ACC112 (cell line): Measurements from ENCODE around the gene CCDC13.

ENCODE experiments used
- H2AFZ ChIP-seq: fragments of 200-600 bp; sonication (generic); one replicate; pipeline ENCODE4 v1.6.0; 2017; ENCODE audit warnings: antibody characterized with exemption, low read length; ENCODE audit not compliant: unreplicated experiment
- H3K27ac ChIP-seq: fragments of 200-600 bp; sonication (generic); 2 replicates; pipeline ENCODE4 v1.5.1; 2014; ENCODE audit warnings: low read depth, mild to moderate bottlenecking, antibody characterized with exemption, low read length, moderate library complexity
- H3K27me3 ChIP-seq: fragments of 200-600 bp; sonication (generic); 2 replicates; pipeline ENCODE4 v1.6.1; 2014; ENCODE audit warnings: mild to moderate bottlenecking, antibody characterized with exemption, low read length, moderate library complexity, mixed read lengths; ENCODE audit not compliant: insufficient read depth
- H3K36me3 ChIP-seq: fragments of 200-600 bp; sonication (generic); 2 replicates; pipeline ENCODE4 v1.6.1; 2016; ENCODE audit warnings: mild to moderate bottlenecking, antibody characterized with exemption, low read length, moderate library complexity, mixed read lengths; ENCODE audit not compliant: insufficient read depth
- H3K4me1 ChIP-seq: fragments of 200-600 bp; sonication (generic); one replicate; pipeline ENCODE4 v1.6.1; 2016; ENCODE audit warnings: low read length, mixed read lengths; ENCODE audit not compliant: insufficient read depth, unreplicated experiment, control insufficient read depth
- H3K4me3 ChIP-seq: fragments of 200-600 bp; sonication (generic); 2 replicates; pipeline ENCODE4 v1.5.1; 2014; ENCODE audit warnings: mild to moderate bottlenecking, low read depth, low read length
- H3K79me2 ChIP-seq: fragments of 200-600 bp; sonication (generic); one replicate; pipeline ENCODE4 v1.6.0; 2016; ENCODE audit warnings: low read length; ENCODE audit not compliant: control insufficient read depth, unreplicated experiment, insufficient read depth

The CCDC13 gene

GRCh38 chr3:42733501-42734262 lies 39.4 kb downstream of the CCDC13 start:
- Histone ChIP-seq H3K27me3 (peaks cover 4% of the 10 kb centered on the region; the same call in 1 of the 2 replicates), H3K4me3 (no peak overlapping the region), H3K36me3 (no peaks in the 10 kb centered on the region), H3K4me1 (no peaks in the 10 kb centered on the region), H3K79me2 (no peaks in the 10 kb centered on the region), H2AFZ (no peak overlapping the region), H3K27ac (no peak overlapping the region)

GRCh38 chr3:42732829-42733459 lies 40.1 kb downstream of the CCDC13 start:
- H3K4me1 ChIP-seq: no peaks in the 10 kb centered on the region
- no peaks in the 10 kb centered on the region for H3K36me3 ChIP-seq
- H2AFZ ChIP-seq: no peak overlapping the region
- no peak overlapping the region for H3K4me3 ChIP-seq
- no peak overlapping the region for H3K27ac ChIP-seq
- H3K27me3 ChIP-seq: peaks cover 6% of the 10 kb centered on the region; the same call in 1 of the 2 replicates
- H3K79me2 ChIP-seq: no peaks in the 10 kb centered on the region

GRCh38 chr3:42732196-42732828 lies 40.7 kb downstream of the CCDC13 start:
- no peak overlapping the region for H2AFZ ChIP-seq
- H3K36me3 ChIP-seq: no peaks in the 10 kb centered on the region
- no peak overlapping the region for H3K27ac ChIP-seq
- H3K27me3 ChIP-seq: peaks cover 9% of the 10 kb centered on the region; the same call in 1 of the 2 replicates
- no peaks in the 10 kb centered on the region for H3K79me2 ChIP-seq
- no peaks in the 10 kb centered on the region for H3K4me1 ChIP-seq
- H3K4me3 ChIP-seq: no peak overlapping the region

DNA sequence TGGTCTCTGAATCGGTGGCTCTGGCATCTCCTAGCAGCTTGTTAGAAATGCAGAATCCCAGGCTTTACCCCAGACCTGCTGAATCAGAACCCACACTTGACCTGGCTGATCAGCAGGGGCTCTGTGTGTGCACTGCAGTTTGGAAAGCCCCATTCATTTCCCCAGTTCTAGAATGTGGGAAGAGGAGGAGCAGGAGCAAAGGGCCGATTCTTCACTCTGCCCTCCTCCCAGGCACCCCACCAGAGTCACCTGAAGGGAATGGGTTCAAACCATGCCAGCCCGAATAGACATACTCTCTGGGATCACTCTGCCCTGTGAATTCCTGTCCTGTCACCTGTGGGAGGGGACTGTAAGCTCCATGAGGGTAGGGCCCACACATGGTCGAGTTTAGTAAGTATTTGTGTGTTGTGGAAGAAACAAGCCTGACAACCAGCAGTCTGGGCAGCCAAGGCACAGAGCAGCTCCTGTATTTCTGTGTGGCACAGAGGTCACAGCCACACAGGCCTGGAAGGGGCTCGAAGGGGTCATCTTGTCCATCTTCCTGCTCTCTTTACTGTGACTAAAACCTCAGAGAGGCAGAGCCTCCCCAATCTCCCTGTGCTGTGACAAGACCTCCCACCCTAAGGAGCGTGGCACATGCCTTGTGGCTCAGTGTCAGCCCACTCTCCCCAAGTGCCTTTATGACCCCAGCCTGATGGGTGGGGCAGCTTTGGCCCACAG lies 41.4 kb downstream of the CCDC13 start:
- Histone ChIP-seq H3K4me1 (no peaks in the 10 kb centered on the region), H3K4me3 (no peak overlapping the region), H3K27me3 (peaks cover 10% of the 10 kb centered on the region; the same call in 1 of the 2 replicates), H2AFZ (no peak overlapping the region), H3K79me2 (no peaks in the 10 kb centered on the region), H3K36me3 (no peaks in the 10 kb centered on the region), H3K27ac (no peak overlapping the region)

DNA sequence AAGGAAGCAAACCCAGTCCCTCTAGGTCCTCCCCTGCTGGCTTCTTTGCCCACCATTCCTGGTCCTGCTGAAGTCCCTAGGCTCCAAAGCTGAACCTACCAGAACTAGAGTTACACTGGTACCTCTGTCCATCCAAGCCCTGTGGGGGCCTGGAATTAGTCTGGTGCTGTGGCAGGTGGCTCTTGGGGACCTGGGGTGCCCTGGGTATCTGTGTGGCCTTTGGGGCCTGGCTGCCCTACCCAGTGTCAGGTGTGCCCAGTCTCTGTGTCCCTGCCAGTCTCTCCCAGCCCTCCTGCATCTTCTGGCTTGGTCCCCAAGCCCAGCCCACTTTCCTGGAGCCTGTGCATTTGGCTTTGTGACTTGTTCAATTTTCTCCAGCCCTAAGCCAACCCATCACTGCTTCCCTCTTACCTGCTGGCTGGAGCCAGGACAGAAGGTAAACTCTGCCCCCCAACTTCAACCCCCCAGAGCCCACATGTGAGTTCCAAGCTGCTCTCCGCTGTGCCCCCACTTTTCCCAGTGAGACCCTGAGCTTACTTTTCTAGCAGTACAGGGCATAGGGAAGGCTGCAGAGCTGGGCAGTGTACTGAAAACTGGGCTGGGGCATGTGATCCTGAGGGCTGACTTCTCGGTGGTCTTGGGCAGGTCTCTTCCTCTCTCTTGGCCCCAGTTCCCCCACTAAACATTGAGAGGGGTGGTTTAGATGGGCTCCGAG lies 42.2 kb downstream of the CCDC13 start:
- H3K4me3 ChIP-seq: no peak overlapping the region
- no peaks in the 10 kb centered on the region for H3K79me2 ChIP-seq
- no peak overlapping the region for H2AFZ ChIP-seq
- H3K27ac ChIP-seq: no peak overlapping the region
- H3K27me3 ChIP-seq: peaks cover 10% of the 10 kb centered on the region; the same call in 1 of the 2 replicates
- no peaks in the 10 kb centered on the region for H3K4me1 ChIP-seq
- H3K36me3 ChIP-seq: no peaks in the 10 kb centered on the region

DNA sequence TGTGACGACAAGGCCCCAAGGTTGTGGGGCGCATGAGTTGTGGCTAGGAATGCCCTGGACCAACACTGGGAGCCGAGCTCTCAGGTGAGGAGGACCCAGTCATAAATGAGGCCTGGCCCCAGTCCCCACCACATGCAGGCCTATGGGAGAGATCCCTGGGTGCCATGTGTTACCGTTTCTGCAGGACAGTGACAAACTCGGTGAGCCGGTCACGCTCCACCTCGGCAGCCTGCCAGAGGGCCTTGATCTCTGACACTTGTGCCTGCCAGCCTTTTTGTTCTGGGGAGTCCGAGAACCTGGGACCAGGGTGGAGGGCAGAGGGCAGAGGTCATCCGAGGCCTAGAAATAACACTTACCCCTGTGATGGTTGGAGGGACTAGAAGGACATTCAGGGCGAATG lies 42.8 kb downstream of the CCDC13 start:
- Histone ChIP-seq H3K4me3 (no peak overlapping the region), H3K27me3 (peaks cover 10% of the 10 kb centered on the region; the same call in 1 of the 2 replicates), H3K79me2 (no peaks in the 10 kb centered on the region), H2AFZ (no peak overlapping the region), H3K4me1 (no peaks in the 10 kb centered on the region), H3K36me3 (no peaks in the 10 kb centered on the region), H3K27ac (no peak overlapping the region)

GRCh38 chr3:42729404-42730145 lies 43.5 kb downstream of the CCDC13 start:
- H3K79me2 ChIP-seq: no peaks in the 10 kb centered on the region
- no peak overlapping the region for H2AFZ ChIP-seq
- H3K27me3 ChIP-seq: peaks cover 10% of the 10 kb centered on the region; the same call in 1 of the 2 replicates
- no peaks in the 10 kb centered on the region for H3K36me3 ChIP-seq
- H3K27ac ChIP-seq: no peak overlapping the region
- H3K4me1 ChIP-seq: no peaks in the 10 kb centered on the region
- H3K4me3 ChIP-seq: no peak overlapping the region

DNA sequence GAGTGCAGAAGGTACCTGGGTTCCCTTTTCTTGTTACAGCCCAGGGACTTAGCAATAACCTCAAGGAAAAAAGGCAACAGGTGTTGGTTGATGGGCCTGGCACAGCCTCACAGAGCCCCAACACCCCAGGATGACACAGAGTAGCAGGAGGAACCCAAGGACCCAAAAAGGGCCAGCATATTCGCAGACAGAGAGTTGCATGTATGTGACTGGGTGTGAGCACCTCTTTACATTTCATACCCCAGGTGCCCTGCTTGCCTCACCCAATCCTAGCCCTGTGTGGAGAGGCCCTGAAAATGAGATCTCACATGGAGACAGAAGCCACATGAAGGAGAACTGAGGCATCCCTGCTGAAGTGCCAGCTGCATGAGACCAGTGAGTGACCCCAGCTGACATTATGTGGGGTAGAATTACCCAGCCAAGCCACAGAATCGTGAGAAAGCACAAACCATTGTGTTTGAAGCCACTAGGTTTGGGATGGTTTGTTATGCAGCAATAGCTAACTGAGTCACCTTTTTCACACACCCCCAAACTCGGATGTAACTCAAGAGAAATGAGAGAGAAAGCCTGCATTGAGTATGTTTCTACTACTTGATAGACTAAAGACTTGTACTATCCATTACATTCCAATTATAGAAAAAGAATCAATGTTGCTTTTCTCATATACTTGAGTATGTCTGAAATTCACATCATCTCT lies 44.2 kb downstream of the CCDC13 start:
- H3K4me1 ChIP-seq: no peaks in the 10 kb centered on the region
- H3K79me2 ChIP-seq: no peaks in the 10 kb centered on the region
- no peak overlapping the region for H2AFZ ChIP-seq
- no peaks in the 10 kb centered on the region for H3K36me3 ChIP-seq
- H3K27me3 ChIP-seq: peaks cover 10% of the 10 kb centered on the region; the same call in 1 of the 2 replicates
- no peak overlapping the region for H3K4me3 ChIP-seq
- no peak overlapping the region for H3K27ac ChIP-seq

DNA sequence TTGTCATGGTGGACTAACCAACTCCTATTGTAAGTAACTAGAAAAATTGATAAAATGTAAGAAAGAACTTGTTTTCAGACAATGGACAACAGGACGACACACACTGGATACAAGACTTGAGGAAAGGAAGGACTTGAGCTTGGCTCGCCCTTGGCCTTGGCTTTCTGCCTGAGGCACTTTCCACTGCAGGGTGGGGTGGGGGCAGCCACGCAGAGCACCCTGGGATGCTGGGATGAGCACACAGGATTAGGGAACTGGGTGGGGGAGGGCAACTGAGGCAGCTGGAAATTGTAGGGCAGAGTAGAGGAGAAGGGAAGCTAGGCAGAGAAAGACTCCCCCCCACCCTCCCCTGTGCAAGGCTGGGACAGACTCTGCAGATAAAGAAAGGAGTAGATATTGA lies 45.0 kb downstream of the CCDC13 start:
- no peak overlapping the region for H3K4me3 ChIP-seq
- no peaks in the 10 kb centered on the region for H3K36me3 ChIP-seq
- no peaks in the 10 kb centered on the region for H3K79me2 ChIP-seq
- no peak overlapping the region for H2AFZ ChIP-seq
- H3K4me1 ChIP-seq: no peaks in the 10 kb centered on the region
- H3K27me3 ChIP-seq: peaks cover 10% of the 10 kb centered on the region; the same call in 1 of the 2 replicates
- H3K27ac ChIP-seq: no peak overlapping the region
